ENCODE data around the gene HOXC5. TPM values are rescaled to one million over a fixed set of nuclear protein-coding genes. Genes with fewer than 3 reads are reported as not detected.

Gene HOXC5
- total RNA-seq, 2 experiments from 2014 or later = not detected

DNA sequence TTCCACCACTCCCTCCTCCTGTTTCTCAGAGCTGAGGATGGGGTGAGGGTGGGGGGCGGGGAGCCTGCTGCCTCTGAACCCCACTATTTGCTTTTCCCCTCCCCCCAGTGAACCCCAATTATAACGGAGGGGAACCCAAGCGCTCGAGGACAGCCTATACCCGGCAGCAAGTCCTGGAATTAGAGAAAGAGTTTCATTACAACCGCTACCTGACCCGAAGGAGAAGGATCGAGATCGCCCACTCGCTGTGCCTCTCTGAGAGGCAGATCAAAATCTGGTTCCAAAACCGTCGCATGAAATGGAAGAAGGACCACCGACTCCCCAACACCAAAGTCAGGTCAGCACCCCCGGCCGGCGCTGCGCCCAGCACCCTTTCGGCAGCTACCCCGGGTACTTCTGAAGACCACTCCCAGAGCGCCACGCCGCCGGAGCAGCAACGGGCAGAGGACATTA lies 21.9 kb downstream of the HOXC5 start:
- Mint-ChIP-seq H3K9me3 (no peaks in the 10 kb centered on the region), H3K27ac (no peak overlapping the region), H3K36me3 (ENCODE audit: low read depth) (no peaks in the 10 kb centered on the region), H3K4me3 (no peak overlapping the region), H3K4me1 (ENCODE audit: low read depth) (peaks cover 43% of the 10 kb centered on the region), H3K27me3 (peaks cover 95% of the 10 kb centered on the region)
- intact Hi-C loops (cut with DNase I, micrococcal nuclease) = no loop called here
- TF ChIP-seq, protein P1, sequence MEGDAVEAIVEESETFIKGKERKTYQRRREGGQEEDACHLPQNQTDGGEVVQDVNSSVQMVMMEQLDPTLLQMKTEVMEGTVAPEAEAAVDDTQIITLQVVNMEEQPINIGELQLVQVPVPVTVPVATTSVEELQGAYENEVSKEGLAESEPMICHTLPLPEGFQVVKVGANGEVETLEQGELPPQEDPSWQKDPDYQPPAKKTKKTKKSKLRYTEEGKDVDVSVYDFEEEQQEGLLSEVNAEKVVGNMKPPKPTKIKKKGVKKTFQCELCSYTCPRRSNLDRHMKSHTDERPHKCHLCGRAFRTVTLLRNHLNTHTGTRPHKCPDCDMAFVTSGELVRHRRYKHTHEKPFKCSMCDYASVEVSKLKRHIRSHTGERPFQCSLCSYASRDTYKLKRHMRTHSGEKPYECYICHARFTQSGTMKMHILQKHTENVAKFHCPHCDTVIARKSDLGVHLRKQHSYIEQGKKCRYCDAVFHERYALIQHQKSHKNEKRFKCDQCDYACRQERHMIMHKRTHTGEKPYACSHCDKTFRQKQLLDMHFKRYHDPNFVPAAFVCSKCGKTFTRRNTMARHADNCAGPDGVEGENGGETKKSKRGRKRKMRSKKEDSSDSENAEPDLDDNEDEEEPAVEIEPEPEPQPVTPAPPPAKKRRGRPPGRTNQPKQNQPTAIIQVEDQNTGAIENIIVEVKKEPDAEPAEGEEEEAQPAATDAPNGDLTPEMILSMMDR (IDR thresholded peaks at IDR 0.05) = no peak
- ATAC-seq (ENCODE audit: poor library complexity) (no peak), DNase-seq (no peak)
- no peak overlapping the region for H3K27ac ChIP-seq (ENCODE audit: low read depth in 1 of 2, low read length in 2 of 2)
- H3K4me1 ChIP-seq (ENCODE audit: insufficient read depth, low read length) = peaks cover 41% of the 10 kb centered on the region
- H3K27me3 ChIP-seq (ENCODE audit: control insufficient read depth in 1 of 2, insufficient read depth in 2 of 2, low read length in 2 of 2) = peaks cover 73 to 80% of the 10 kb centered on the region in 2 experiments
- H3K9me3 ChIP-seq (ENCODE audit: control insufficient read depth in 1 of 2, insufficient read depth in 1 of 2, low read length in 2 of 2) = peaks cover 0 to 9% of the 10 kb centered on the region in 2 experiments
- POLR2A ChIA-PET = interaction anchor here (1.4 kb wide), 1 partner anchor 27 kb away, joined by 3 read pairs; no protein-coding TSS in a partner anchor
- H3K36me3 ChIP-seq (ENCODE audit: insufficient read depth, low read length) = no peaks in the 10 kb centered on the region
- H3K4me3 ChIP-seq (ENCODE audit: low read length) = no peak overlapping the region
- CTCF ChIA-PET = interaction anchor here (1.1 kb wide), 1 partner anchor 49 kb away, joined by 3 read pairs; no protein-coding TSS in a partner anchor

DNA sequence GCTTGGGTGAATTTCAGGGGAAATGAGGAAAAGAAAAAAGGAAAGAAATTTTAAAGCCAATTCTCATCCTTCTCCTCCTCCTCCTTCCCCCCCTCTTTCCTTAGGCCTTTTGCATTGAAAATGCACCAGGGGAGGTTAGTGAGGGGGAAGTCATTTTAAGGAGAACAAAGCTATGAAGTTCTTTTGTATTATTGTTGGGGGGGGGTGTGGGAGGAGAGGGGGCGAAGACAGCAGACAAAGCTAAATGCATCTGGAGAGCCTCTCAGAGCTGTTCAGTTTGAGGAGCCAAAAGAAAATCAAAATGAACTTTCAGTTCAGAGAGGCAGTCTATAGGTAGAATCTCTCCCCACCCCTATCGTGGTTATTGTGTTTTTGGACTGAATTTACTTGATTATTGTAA lies 22.7 kb downstream of the HOXC5 start:
- Mint-ChIP-seq H3K4me3 (no peak overlapping the region), H3K4me1 (ENCODE audit: low read depth) (peaks cover 35% of the 10 kb centered on the region), H3K27me3 (peaks cover 95% of the 10 kb centered on the region), H3K27ac (no peak overlapping the region), H3K36me3 (ENCODE audit: low read depth) (no peaks in the 10 kb centered on the region), H3K9me3 (no peaks in the 10 kb centered on the region)
- H3K27ac ChIP-seq (ENCODE audit: low read depth in 1 of 2, low read length in 2 of 2) = no peak overlapping the region
- no peak overlapping the region for H3K4me3 ChIP-seq (ENCODE audit: low read length)
- TF ChIP-seq, protein P1 (IDR thresholded peaks at IDR 0.05) = no peak
- DNase-seq (no peak), ATAC-seq (ENCODE audit: poor library complexity) (no peak)
- H3K27me3 ChIP-seq (ENCODE audit: control insufficient read depth in 1 of 2, insufficient read depth in 2 of 2, low read length in 2 of 2) = peaks cover 73 to 80% of the 10 kb centered on the region in 2 experiments
- peaks cover 0 to 13% of the 10 kb centered on the region in 2 experiments for H3K9me3 ChIP-seq (ENCODE audit: control insufficient read depth in 1 of 2, insufficient read depth in 1 of 2, low read length in 2 of 2)
- no peaks in the 10 kb centered on the region for H3K36me3 ChIP-seq (ENCODE audit: insufficient read depth, low read length)
- H3K4me1 ChIP-seq (ENCODE audit: insufficient read depth, low read length) = peaks cover 35% of the 10 kb centered on the region
- ChIA-PET CTCF (no interaction called here), POLR2A (interaction anchor here (1.4 kb wide), 1 partner anchor 27 kb away, joined by 3 read pairs; no protein-coding TSS in a partner anchor)
- intact Hi-C loops (cut with DNase I, micrococcal nuclease) = no loop called here

DNA sequence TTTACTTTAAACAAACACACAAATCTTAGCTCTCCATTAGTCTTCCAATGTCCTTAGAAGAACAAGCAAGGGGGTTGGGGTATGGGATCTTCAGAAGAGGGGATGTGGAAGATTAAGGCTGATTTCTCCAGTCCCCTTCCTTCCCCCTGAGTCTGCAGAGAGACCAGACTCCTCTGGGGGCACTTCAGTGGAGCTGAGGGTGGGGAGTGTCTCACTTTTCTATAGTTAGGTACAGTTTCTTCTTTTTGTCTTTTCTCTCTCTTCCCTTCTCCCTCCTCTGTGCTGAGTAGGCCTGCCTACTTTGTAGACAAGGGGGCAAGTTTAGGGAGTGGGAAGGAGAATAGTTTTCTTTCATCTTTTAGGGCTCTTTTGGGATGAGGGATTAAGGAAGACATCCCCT lies 23.3 kb downstream of the HOXC5 start:
- intact Hi-C loops (cut with DNase I, micrococcal nuclease) = no loop called here
- Histone ChIP-seq H3K4me1 (ENCODE audit: insufficient read depth, low read length) (peaks cover 34% of the 10 kb centered on the region), H3K27ac (ENCODE audit: low read depth in 1 of 2, low read length in 2 of 2) (no peak overlapping the region), H3K27me3 (ENCODE audit: control insufficient read depth in 1 of 2, insufficient read depth in 2 of 2, low read length in 2 of 2) (peaks cover 73 to 80% of the 10 kb centered on the region in 2 experiments), H3K9me3 (ENCODE audit: control insufficient read depth in 1 of 2, insufficient read depth in 1 of 2, low read length in 2 of 2) (peaks cover 0 to 13% of the 10 kb centered on the region in 2 experiments), H3K4me3 (ENCODE audit: low read length) (no peak overlapping the region), H3K36me3 (ENCODE audit: insufficient read depth, low read length) (no peaks in the 10 kb centered on the region)
- ATAC-seq (ENCODE audit: poor library complexity) (no peak), DNase-seq (no peak)
- CTCF ChIA-PET = interaction anchor here (0.6 kb wide), 1 partner anchor 525 kb away, joined by 3 read pairs; no protein-coding TSS in a partner anchor
- H3K27me3 Mint-ChIP-seq = peaks cover 95% of the 10 kb centered on the region
- H3K27ac Mint-ChIP-seq = no peak overlapping the region
- no peak overlapping the region for H3K4me3 Mint-ChIP-seq
- no peaks in the 10 kb centered on the region for H3K9me3 Mint-ChIP-seq
- H3K4me1 Mint-ChIP-seq (ENCODE audit: low read depth) = peaks cover 30% of the 10 kb centered on the region
- TF ChIP-seq, protein P1 (IDR thresholded peaks at IDR 0.05) = no peak
- POLR2A ChIA-PET = no interaction called here
- H3K36me3 Mint-ChIP-seq (ENCODE audit: low read depth) = no peaks in the 10 kb centered on the region
